ENCODE measurements around the gene CISTR.

The CISTR gene

DNA sequence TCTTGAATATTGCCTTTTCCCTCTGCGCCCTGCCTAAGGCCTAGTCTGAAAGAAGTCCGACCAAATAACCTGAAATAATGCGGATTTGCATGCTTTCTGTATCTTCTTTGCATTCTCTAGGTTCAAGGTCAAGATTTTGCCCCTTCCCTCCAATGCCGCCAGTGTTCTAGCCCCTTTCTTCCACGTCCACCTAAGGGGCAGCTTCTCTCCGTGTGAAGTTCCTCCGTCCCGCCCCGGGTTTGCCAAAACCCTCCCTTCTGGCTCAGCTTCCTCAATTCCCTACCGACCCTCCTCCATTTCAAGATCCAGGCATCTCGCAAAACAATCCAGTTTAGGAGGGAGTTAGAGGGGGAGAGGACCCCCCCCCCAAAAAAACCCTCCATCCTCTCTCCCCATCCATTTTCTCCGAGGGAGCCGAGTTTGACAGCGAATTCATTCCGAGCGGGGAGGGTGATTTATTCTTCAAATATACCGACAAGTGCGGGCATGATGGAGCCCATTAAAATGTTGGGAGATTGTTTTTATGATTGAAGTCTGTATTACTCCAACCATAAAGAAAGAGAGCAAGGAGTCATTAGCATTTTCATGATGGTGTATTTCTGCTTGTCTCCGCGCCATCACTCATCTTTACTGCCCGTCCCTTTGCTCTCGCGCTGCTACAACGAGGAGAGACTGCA, 55.0 kb downstream of the CISTR start:
- Histone ChIP-seq H3K9me3 (ENCODE audit: control insufficient read depth, insufficient read depth, low read depth, low read length) (no peaks in the 10 kb centered on the region), H3K36me3 (ENCODE audit: control insufficient read depth in 2 of 2, insufficient read depth in 1 of 2, low read length in 2 of 2) (no peaks in the 10 kb centered on the region), H3K4me3 (ENCODE audit: low read depth, low read length) (no peak overlapping the region), H3K27ac (ENCODE audit: extremely low read depth, low read depth, low read length) (peak overlapping the region; percentile 35; the same call in 1 of the 2 replicates), H3K4me1 (ENCODE audit: control insufficient read depth, insufficient read depth, low read length) (peaks cover 6% of the 10 kb centered on the region)
- POLR2A ChIA-PET = no interaction called here
- CTCF ChIA-PET = interaction anchor here (0.6 to 29.1 kb wide), 4 partner anchors 21 to 523 kb away, joined by 4 to 915 read pairs (median 6); partner anchors contain the start of gene ATP5MC2
- TF ChIP-seq ZEB2 (tag by site-specific recombination; IDR thresholded peaks at IDR 0.05) (peak; percentile 63), PBX3 (CRISPR knock-in tag; IDR thresholded peaks at IDR 0.05) (no peak), ZNF157 (tag by site-specific recombination; IDR thresholded peaks at IDR 0.05) (no peak), ZNF610 (tag by site-specific recombination; IDR thresholded peaks at IDR 0.05; ENCODE audit: borderline replicate concordance) (no peak; the same call in 1 of the 2 replicates), ZNF785 (tag by site-specific recombination; IDR thresholded peaks at IDR 0.05) (no peak), ZXDB (tag by site-specific recombination; IDR thresholded peaks at IDR 0.05) (peak; percentile 26; the same call in 1 of the 2 replicates), ZNF335 (tag by site-specific recombination; conservative IDR thresholded peaks at IDR 0.05) (peak; percentile 67), ZNF792 (tag by site-specific recombination; IDR thresholded peaks at IDR 0.05) (no peak), ZBTB8A (tag by site-specific recombination; IDR thresholded peaks at IDR 0.05) (peak; percentile 27; the same call in 1 of the 2 replicates), EGR2 (tag by site-specific recombination; IDR thresholded peaks at IDR 0.05; ENCODE audit: low read depth) (no peak), ZBTB17 (tag by site-specific recombination; IDR thresholded peaks at IDR 0.05) (peak; percentile 21), ZSCAN30 (tag by site-specific recombination; IDR thresholded peaks at IDR 0.05) (0 out of 2 replicates have a peak, but pooled peaks have one; percentile 33), FEZF1 (tag by site-specific recombination; IDR thresholded peaks at IDR 0.05) (peak; percentile 72), ZNF2 (tag by site-specific recombination; IDR thresholded peaks at IDR 0.05) (peak; percentile 75; the same call in 1 of the 2 replicates), GLI2 (tag by site-specific recombination; IDR thresholded peaks at IDR 0.05; ENCODE audit: borderline replicate concordance, low read depth) (no peak), KLF1 (tag by site-specific recombination; IDR thresholded peaks at IDR 0.05) (no peak), TSHZ1 (tag by site-specific recombination; IDR thresholded peaks at IDR 0.05; ENCODE audit: borderline replicate concordance) (no peak), ZNF701 (tag by site-specific recombination; IDR thresholded peaks at IDR 0.05) (no peak), KLF7 (tag by site-specific recombination; IDR thresholded peaks at IDR 0.05; ENCODE audit: borderline replicate concordance) (no peak), MYNN (tag by site-specific recombination; IDR thresholded peaks at IDR 0.05; ENCODE audit: borderline replicate concordance) (no peak)
- TF ChIP-seq, protein P1, sequence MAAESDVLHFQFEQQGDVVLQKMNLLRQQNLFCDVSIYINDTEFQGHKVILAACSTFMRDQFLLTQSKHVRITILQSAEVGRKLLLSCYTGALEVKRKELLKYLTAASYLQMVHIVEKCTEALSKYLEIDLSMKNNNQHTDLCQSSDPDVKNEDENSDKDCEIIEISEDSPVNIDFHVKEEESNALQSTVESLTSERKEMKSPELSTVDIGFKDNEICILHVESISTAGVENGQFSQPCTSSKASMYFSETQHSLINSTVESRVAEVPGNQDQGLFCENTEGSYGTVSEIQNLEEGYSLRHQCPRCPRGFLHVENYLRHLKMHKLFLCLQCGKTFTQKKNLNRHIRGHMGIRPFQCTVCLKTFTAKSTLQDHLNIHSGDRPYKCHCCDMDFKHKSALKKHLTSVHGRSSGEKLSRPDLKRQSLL (tag by site-specific recombination; IDR thresholded peaks at IDR 0.05) = peak; percentile 85
- TF ChIP-seq, protein P2, sequence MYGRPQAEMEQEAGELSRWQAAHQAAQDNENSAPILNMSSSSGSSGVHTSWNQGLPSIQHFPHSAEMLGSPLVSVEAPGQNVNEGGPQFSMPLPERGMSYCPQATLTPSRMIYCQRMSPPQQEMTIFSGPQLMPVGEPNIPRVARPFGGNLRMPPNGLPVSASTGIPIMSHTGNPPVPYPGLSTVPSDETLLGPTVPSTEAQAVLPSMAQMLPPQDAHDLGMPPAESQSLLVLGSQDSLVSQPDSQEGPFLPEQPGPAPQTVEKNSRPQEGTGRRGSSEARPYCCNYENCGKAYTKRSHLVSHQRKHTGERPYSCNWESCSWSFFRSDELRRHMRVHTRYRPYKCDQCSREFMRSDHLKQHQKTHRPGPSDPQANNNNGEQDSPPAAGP (tag by site-specific recombination; IDR thresholded peaks at IDR 0.05) = 0 out of 2 replicates have a peak, but pooled peaks have one; percentile 42
- TF ChIP-seq, protein P3, sequence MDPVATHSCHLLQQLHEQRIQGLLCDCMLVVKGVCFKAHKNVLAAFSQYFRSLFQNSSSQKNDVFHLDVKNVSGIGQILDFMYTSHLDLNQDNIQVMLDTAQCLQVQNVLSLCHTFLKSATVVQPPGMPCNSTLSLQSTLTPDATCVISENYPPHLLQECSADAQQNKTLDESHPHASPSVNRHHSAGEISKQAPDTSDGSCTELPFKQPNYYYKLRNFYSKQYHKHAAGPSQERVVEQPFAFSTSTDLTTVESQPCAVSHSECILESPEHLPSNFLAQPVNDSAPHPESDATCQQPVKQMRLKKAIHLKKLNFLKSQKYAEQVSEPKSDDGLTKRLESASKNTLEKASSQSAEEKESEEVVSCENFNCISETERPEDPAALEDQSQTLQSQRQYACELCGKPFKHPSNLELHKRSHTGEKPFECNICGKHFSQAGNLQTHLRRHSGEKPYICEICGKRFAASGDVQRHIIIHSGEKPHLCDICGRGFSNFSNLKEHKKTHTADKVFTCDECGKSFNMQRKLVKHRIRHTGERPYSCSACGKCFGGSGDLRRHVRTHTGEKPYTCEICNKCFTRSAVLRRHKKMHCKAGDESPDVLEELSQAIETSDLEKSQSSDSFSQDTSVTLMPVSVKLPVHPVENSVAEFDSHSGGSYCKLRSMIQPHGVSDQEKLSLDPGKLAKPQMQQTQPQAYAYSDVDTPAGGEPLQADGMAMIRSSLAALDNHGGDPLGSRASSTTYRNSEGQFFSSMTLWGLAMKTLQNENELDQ (tag by site-specific recombination; IDR thresholded peaks at IDR 0.05; ENCODE audit: low read depth) = no peak
- TF ChIP-seq, protein P4, sequence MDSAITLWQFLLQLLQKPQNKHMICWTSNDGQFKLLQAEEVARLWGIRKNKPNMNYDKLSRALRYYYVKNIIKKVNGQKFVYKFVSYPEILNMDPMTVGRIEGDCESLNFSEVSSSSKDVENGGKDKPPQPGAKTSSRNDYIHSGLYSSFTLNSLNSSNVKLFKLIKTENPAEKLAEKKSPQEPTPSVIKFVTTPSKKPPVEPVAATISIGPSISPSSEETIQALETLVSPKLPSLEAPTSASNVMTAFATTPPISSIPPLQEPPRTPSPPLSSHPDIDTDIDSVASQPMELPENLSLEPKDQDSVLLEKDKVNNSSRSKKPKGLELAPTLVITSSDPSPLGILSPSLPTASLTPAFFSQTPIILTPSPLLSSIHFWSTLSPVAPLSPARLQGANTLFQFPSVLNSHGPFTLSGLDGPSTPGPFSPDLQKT (IDR thresholded peaks at IDR 0.05; ENCODE audit: borderline replicate concordance, low read depth, low read length) = no peak

Data from HEK293 (cell line).